GM12878 (cell line): ENCODE data around the gene TINCR. TPM values are rescaled to one million over a fixed set of nuclear protein-coding genes. Genes with fewer than 3 reads are reported as not detected.

Experiments
- ATAC-seq: fragments of 200-7000 bp; cut with Tn5 transposase; 3 replicates; pipeline ENCODE4 v1.9.1; 2020; ENCODE audit warnings: mild to moderate bottlenecking, moderate library complexity
- BruUV-seq: library from RNA; stranded (reverse); fragments of 400-500 nt; replicated peaks from 2 replicates; lab custom pipeline; 2021; lab: Mats Ljungman, UMichigan
- CTCF ChIA-PET: fragments of 300-600 bp; sonication (Branson Sonifier 250); formaldehyde crosslinking; extraction: SDS; loops from one replicate; lab custom pipeline; 2021; ENCODE audit warnings: inconsistent platforms; lab: Yijun Ruan, JAX
- POLR2A ChIA-PET: fragments of 350-600 bp; formaldehyde crosslinking; extraction: SDS; loops from one replicate; lab custom pipeline; 2021; ENCODE audit warnings: inconsistent platforms; lab: Charles Lee
- RAD21 ChIA-PET: fragments of 300-600 bp; sonication (Branson Sonifier 250); formaldehyde crosslinking; loops from one replicate; lab custom pipeline; 2023; ENCODE audit warnings: antibody characterized with exemption; ENCODE audit not compliant: unreplicated experiment; lab: Charles Lee
- SMC1A ChIA-PET: fragments of 300-600 bp; sonication (Branson Sonifier 250); formaldehyde crosslinking; loops from one replicate; lab custom pipeline; 2023; ENCODE audit not compliant: unreplicated experiment, uncharacterized antibody; lab: Charles Lee
- DNase-seq: peaks from one replicate; pipeline ENCODE4 v3.0.0-alpha.2; 2011; ENCODE audit warnings: low read depth, low spot score
- FAIRE-seq: peaks from 3 replicates; lab custom pipeline; 2011; peaks lifted over from hg19 to GRCh38; lab: Jason Lieb, UNC
- H2AFZ ChIP-seq: 2 replicates; pipeline ENCODE4 v1.6.0; 2011; ENCODE audit warnings: low read depth, low read length, control low read depth; ENCODE audit not compliant: control insufficient read depth
- H3K27ac ChIP-seq: 2 replicates; pipeline ENCODE4 v1.5.1; 2011; ENCODE audit warnings: control low read depth; ENCODE audit not compliant: control insufficient read depth, insufficient read depth
- H3K27me3 ChIP-seq, 2 experiments: replicated peaks in 1 of 2; 2 replicates each; pipeline versions ENCODE4 v1.6.0 to v1.6.1; 2011; ENCODE audit warnings: low read length in 1 of 2; ENCODE audit not compliant: control insufficient read depth in 2 of 2, insufficient read depth in 2 of 2
- H3K36me3 ChIP-seq, 2 experiments: 2 replicates each; pipeline ENCODE4 v1.5.1; 2011; ENCODE audit warnings: low read length in 1 of 2; ENCODE audit not compliant: control insufficient read depth in 2 of 2, insufficient read depth in 2 of 2
- H3K4me1 ChIP-seq: 2 replicates; pipeline ENCODE4 v1.6.1; 2011; ENCODE audit warnings: mild to moderate bottlenecking, low read length, moderate library complexity, mixed read lengths; ENCODE audit not compliant: control insufficient read depth, insufficient read depth
- H3K4me2 ChIP-seq: 2 replicates; pipeline ENCODE4 v1.6.0; 2011; ENCODE audit warnings: control low read depth; ENCODE audit not compliant: control insufficient read depth, insufficient read depth
- H3K4me3 ChIP-seq: fragments of 200-600 bp; sonication (generic); 2 replicates; pipeline ENCODE4 v1.5.1; 2016
- H3K79me2 ChIP-seq: 2 replicates; pipeline ENCODE4 v1.6.0; 2011; ENCODE audit warnings: low read length; ENCODE audit not compliant: control insufficient read depth, insufficient read depth
- H3K9ac ChIP-seq: 2 replicates; pipeline ENCODE4 v1.8.0; 2011; ENCODE audit warnings: low read length, control low read depth, mixed read lengths; ENCODE audit not compliant: control insufficient read depth, insufficient read depth
- H3K9me3 ChIP-seq: replicated peaks from 3 replicates; pipeline ENCODE4 v1.5.1; 2011; ENCODE audit warnings: mild to moderate bottlenecking, low read length; ENCODE audit not compliant: control insufficient read depth, insufficient read depth
- H4K20me1 ChIP-seq: 2 replicates; pipeline ENCODE4 v1.6.0; 2011; ENCODE audit not compliant: control insufficient read depth, insufficient read depth
- CUX1 ChIP-seq: IDR thresholded peaks from 2 replicates; pipeline ENCODE4 v1.6.1; 2012; ENCODE audit warnings: improper control_type of control experiment, low read depth, low read length; ENCODE audit not compliant: insufficient replicate concordance
- POLR2A ChIP-seq: IDR thresholded peaks from 2 replicates; pipeline ENCODE4 v1.6.1; 2011; ENCODE audit warnings: low read depth, mild to moderate bottlenecking, low read length
- POLR2AphosphoS5 ChIP-seq: IDR thresholded peaks from 2 replicates; pipeline ENCODE4 v1.6.1; 2011; ENCODE audit warnings: mild to moderate bottlenecking, low read length, inconsistent platforms
- YY1 ChIP-seq: IDR thresholded peaks from 2 replicates; pipeline ENCODE4 v1.6.1; 2011; ENCODE audit warnings: low read depth, mild to moderate bottlenecking, low read length
- WGBS: methylation state at CpG from one replicate; pipeline ENCODE4 v1.1.6; 2016; ENCODE audit warnings: low lambda C conversion rate; ENCODE audit not compliant: insufficient replicate concordance, insufficient coverage; ENCODE audit errors: missing lambda C conversion rate; 5-methylcytosine and 5-hydroxymethylcytosine counted together
- in situ Hi-C: fragments of 300-500 bp; cut with MboI; formaldehyde crosslinking; loops from 9 replicates; pipeline ENCODE4 v1.14.3; 2018; ENCODE audit warnings: mixed read lengths
- intact Hi-C: fragments of 100-400 bp; cut with micrococcal nuclease; formaldehyde crosslinking; loops from one replicate; pipeline ENCODE4 v1.14.2; 2022; ENCODE audit not compliant: unreplicated experiment
- polyA plus RNA-seq, 11 experiments: library from polyadenylated mRNA; depleted of rRNA in 4 of 11; unstranded in 6 of 11; stranded (reverse) in 5 of 11; fragments of >200 nt; fragmentation: Nextera tagmentation in 4 of 11; fragmentation: Illumina TruSeq in 1 of 11; extraction: Ambion mirVana in 4 of 11; extraction: Trizol in 1 of 11; gene quantifications; 1 replicate in 1 of 11; 2 replicates in 10 of 11; pipeline versions ENCODE4 v1.2.1 to v1.2.3, GENCODE V29; 2011 to 2016; ENCODE audit warnings: inconsistent platforms in 2 of 11, missing spikeins in 2 of 11, low read depth in 1 of 11
- total RNA-seq, 4 experiments: library from RNA; depleted of rRNA in 3 of 4; stranded (reverse); fragments of >200 nt in 3 of 4; fragmentation: Illumina TruSeq in 1 of 4; extraction: Trizol in 1 of 4; gene quantifications; 2 replicates each; pipeline versions ENCODE4 v1.2.1 to v1.2.3, GENCODE V29; 2013 to 2021

The TINCR gene
- total and polyA plus RNA-seq, 10 of the 15 experiments (the other 5 are each of a cell fraction or from before 2014, with no cell fraction given): 0.02 to 0.36 (median 0.06) TPM; not detected in 3

- peaks cover 35% of the 10 kb centered on the region for H3K79me2 ChIP-seq
Measured at GRCh38 chr19:5615756-5616327, 48.1 kb upstream of the TINCR start.

GRCh38 chr19:5612891-5613865 lies 45.4 kb upstream of the TINCR start:
- Histone ChIP-seq H3K4me1 (no peaks in the 10 kb centered on the region), H3K4me2 (no peak overlapping the region), H3K9me3 (no peaks in the 10 kb centered on the region), H4K20me1 (no peaks in the 10 kb centered on the region), H3K9ac (no peak overlapping the region), H3K4me3 (no peak overlapping the region), H3K27ac (no peak overlapping the region), H3K27me3 (no peaks in the 10 kb centered on the region), H3K36me3 (peaks cover 23 to 44% of the 10 kb centered on the region in 2 experiments), H3K79me2 (peaks cover 10% of the 10 kb centered on the region), H2AFZ (no peak overlapping the region)
- no peak for ATAC-seq
- BruUV-seq: no TSS peak
- in situ Hi-C loops: no loop called here
- TF ChIP-seq CUX1 (no peak), POLR2A (0 out of 2 replicates have a peak, but pooled peaks have one; percentile 25), POLR2AphosphoS5 (peak; percentile 41; the same call in 1 of the 2 replicates)
- intact Hi-C loops: no loop called here
- CTCF ChIA-PET: interaction anchor here (1.0 kb wide), 1 partner anchor 74 kb away, joined by 3 read pairs; no protein-coding TSS in a partner anchor
- no peak for FAIRE-seq
- RAD21 ChIA-PET: no interaction called here
- 96% methylated on average over 15 of the region's 15 CpGs for WGBS
- POLR2A ChIA-PET: interaction anchor here (0.6 to 1.1 kb wide), 2 partner anchors 8 to 107 kb away, joined by 3 to 4 read pairs; partner anchors contain the start of gene LONP1
- no peak for DNase-seq
- SMC1A ChIA-PET: no interaction called here

More at GRCh38 chr19:5615756-5616327, 48.1 kb upstream of the TINCR start:
- no peak for TF ChIP-seq YY1
- TF ChIP-seq, all 136 proteins: peak for 0
- intact Hi-C loops (no loop called here), in situ Hi-C loops (no loop called here)
- no peak for FAIRE-seq
- peaks cover 15 to 42% of the 10 kb centered on the region in 2 experiments for H3K36me3 ChIP-seq
- BruUV-seq: no TSS peak
- no peak for DNase-seq
- ChIA-PET SMC1A (interaction anchor here (0.8 kb wide), 1 partner anchor 9 kb away, joined by 3 read pairs; no protein-coding TSS in a partner anchor), POLR2A (no interaction called here), RAD21 (no interaction called here), CTCF (no interaction called here)
- H3K4me1 ChIP-seq: no peaks in the 10 kb centered on the region
- no peak overlapping the region for H3K27ac ChIP-seq
- H2AFZ ChIP-seq: no peak overlapping the region
- 95% methylated on average over 17 of the region's 17 CpGs for WGBS
- no peak overlapping the region for H3K4me2 ChIP-seq
- H3K4me3 ChIP-seq: no peak overlapping the region
- no peak overlapping the region for H3K9ac ChIP-seq
- H4K20me1 ChIP-seq: no peaks in the 10 kb centered on the region
- no peak for ATAC-seq
- no peaks in the 10 kb centered on the region for H3K9me3 ChIP-seq
- H3K27me3 ChIP-seq: no peaks in the 10 kb centered on the region
